Fibroblast of pulmonary artery (primary cell): ENCODE results near the gene PRICKLE1.

Experiments
- DNase-seq: peaks from one replicate; pipeline ENCODE4 v3.0.0-alpha.2; 2010; ENCODE audit warnings: low read depth
- H3K4me3 ChIP-seq: replicated peaks from 2 replicates; pipeline ENCODE4 v1.5.1; 2011; ENCODE audit warnings: low read depth, mild to moderate bottlenecking, control low read depth, low read length, moderate library complexity
- TF ChIP-seq, protein P1 (sequence below): IDR thresholded peaks from 2 replicates; pipeline ENCODE4 v1.5.1; 2011; ENCODE audit warnings: mild to moderate bottlenecking, control low read depth, low read length, inconsistent platforms; ENCODE audit errors: missing control alignments

PRICKLE1 gene

DNA sequence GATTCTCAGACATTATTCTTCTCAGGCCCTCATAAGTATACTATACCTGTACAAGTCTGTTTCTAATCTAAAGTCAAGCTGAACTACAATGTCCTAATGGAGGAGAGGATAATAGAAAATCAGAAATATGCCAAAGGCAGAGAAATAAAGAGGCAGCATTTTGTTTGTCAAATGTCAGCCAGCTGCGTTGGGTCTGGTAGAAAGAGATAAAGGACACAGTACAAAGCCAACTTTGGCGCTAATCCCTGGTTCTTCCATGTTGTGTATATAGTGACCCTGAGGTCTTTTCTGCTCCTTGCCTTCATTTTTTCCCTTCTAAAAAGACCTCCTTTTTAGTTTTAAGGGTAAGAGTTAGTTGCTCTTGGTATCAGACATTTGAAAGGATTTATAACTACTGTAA lies 103.1 kb downstream of the PRICKLE1 start:
- no peak for DNase-seq
- TF ChIP-seq, protein P1, sequence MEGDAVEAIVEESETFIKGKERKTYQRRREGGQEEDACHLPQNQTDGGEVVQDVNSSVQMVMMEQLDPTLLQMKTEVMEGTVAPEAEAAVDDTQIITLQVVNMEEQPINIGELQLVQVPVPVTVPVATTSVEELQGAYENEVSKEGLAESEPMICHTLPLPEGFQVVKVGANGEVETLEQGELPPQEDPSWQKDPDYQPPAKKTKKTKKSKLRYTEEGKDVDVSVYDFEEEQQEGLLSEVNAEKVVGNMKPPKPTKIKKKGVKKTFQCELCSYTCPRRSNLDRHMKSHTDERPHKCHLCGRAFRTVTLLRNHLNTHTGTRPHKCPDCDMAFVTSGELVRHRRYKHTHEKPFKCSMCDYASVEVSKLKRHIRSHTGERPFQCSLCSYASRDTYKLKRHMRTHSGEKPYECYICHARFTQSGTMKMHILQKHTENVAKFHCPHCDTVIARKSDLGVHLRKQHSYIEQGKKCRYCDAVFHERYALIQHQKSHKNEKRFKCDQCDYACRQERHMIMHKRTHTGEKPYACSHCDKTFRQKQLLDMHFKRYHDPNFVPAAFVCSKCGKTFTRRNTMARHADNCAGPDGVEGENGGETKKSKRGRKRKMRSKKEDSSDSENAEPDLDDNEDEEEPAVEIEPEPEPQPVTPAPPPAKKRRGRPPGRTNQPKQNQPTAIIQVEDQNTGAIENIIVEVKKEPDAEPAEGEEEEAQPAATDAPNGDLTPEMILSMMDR, result no peak
- no peak overlapping the region for H3K4me3 ChIP-seq

GRCh38 chr12:42485823-42486222 lies 103.7 kb downstream of the PRICKLE1 start:
- TF ChIP-seq, protein P1, result no peak
- no peak overlapping the region for H3K4me3 ChIP-seq
- no peak for DNase-seq

DNA sequence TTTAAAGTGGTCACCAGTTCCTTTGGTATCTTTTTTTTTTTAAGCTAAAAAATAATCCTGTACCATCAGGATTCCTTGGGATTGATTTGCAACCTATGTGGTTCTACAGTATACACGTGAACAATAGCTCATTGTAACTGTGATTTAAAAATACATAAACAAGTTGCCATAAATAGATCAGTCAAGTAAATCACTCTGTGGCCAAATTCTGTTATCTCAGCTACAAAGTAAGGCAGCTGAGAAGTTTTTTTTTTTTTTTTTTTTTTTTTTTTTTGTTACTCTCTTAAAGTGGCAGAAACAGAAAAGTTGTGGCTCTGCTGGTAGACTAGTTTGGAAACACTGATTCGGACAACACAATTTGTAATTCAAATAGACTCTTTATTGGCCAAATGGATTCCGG lies 104.5 kb downstream of the PRICKLE1 start:
- H3K4me3 ChIP-seq, result no peak overlapping the region
- TF ChIP-seq, protein P1, result no peak
- DNase-seq, result no peak

DNA sequence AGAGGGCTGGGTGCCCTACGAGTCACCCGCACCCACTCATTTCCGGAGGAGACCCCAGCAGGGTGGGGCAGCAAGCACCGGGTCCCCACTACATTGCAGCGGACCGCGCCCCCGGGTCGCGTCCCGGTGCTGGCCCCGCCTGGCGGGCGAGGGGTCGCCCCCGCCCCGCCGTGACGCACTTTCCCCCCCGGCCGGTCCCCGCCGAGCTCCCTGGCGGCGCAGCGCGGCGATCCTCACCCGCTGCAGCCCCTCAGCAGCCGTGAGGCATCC lies 106.1 kb downstream of the PRICKLE1 start:
- DNase-seq, result no peak
- TF ChIP-seq, protein P1, result no peak
- peak overlapping the region; percentile 66 for H3K4me3 ChIP-seq

GRCh38 chr12:42482748-42483520 lies 106.6 kb downstream of the PRICKLE1 start:
- TF ChIP-seq, protein P1, result peak; percentile 36
- DNase-seq, result peak; percentile 68
- peak overlapping the region; percentile 66 for H3K4me3 ChIP-seq

DNA sequence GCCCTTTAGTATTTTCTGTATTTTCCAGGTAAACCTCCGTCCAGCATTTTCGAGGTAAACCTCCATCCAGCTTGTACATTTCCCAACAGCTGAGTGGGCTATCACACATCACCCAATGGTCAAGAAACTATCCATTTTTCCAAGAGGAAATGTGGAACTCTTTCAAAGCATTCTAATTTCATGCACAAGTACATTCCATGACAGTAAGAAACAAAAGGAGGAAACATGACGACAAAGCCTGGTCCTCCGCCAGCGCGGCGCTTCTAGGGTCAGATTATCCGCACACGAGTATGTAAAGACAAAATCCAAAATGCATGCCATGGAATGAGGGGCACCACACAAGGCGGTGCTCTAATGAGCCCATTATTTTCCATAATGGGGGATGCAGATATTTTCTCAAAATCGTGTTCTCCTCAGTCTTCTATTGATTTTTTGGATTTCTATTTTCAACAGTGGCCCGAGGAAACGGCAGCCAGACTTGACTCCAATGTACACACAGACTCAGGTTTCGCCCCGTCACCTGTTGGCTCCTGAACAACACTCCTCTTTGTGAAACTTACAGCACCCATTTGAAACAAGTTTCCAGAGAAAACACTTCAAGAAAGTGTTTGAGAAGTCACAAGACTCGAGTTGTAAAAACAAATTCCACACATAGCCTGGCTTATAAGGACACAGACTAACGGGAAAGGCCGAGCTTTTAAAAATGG lies 107.4 kb downstream of the PRICKLE1 start:
- peak overlapping the region; percentile 66 for H3K4me3 ChIP-seq
- peak; percentile 89 for DNase-seq
- TF ChIP-seq, protein P1, result no peak
